Fibroblast of villous mesenchyme (primary cell): Measurements from ENCODE around the gene ERP27. TPM values are rescaled to one million over a fixed set of nuclear protein-coding genes. Genes with fewer than 3 reads are reported as not detected.

Experiments
- DNase-seq: peaks from one replicate; pipeline ENCODE4 v3.0.0-alpha.2; 2010; ENCODE audit warnings: low read depth
- H3K4me3 ChIP-seq: 2 replicates; pipeline ENCODE4 v1.5.1; 2011; ENCODE audit warnings: low read depth, mild to moderate bottlenecking, low read length
- CTCF ChIP-seq: IDR thresholded peaks from 2 replicates; pipeline ENCODE4 v1.5.1; 2012; ENCODE audit warnings: low read depth, mild to moderate bottlenecking, low read length; ENCODE audit not compliant: insufficient read depth
- total RNA-seq: library from RNA; depleted of rRNA; stranded (reverse); fragments of >200 nt; gene quantifications from 2 replicates; pipeline ENCODE4 v1.2.3, GENCODE V29; 2012

Gene ERP27
- total RNA-seq, 1 donor, result not detected

GRCh38 chr12:14950982-14951746, 12.8 kb upstream of the ERP27 start:
- no peak for DNase-seq
- H3K4me3 ChIP-seq, result no peak overlapping the region
- no peak for TF ChIP-seq CTCF

- DNase-seq, result no peak
- TF ChIP-seq CTCF, result no peak
- no peak overlapping the region for H3K4me3 ChIP-seq
Measured at GRCh38 chr12:14950421-14950820, 12.1 kb upstream of the ERP27 start.

- DNase-seq, result no peak
- no peak overlapping the region for H3K4me3 ChIP-seq
- TF ChIP-seq CTCF, result no peak
Measured at GRCh38 chr12:14949631-14950030, 11.3 kb upstream of the ERP27 start.

GRCh38 chr12:14948672-14949071, 10.3 kb upstream of the ERP27 start:
- DNase-seq, result peak; percentile 71
- no peak overlapping the region for H3K4me3 ChIP-seq
- TF ChIP-seq CTCF, result no peak

GRCh38 chr12:14946861-14947260, 8.5 kb upstream of the ERP27 start:
- no peak for TF ChIP-seq CTCF
- no peak for DNase-seq
- H3K4me3 ChIP-seq, result no peak overlapping the region

GRCh38 chr12:14946162-14946561, 7.8 kb upstream of the ERP27 start:
- TF ChIP-seq CTCF, result no peak
- H3K4me3 ChIP-seq, result no peak overlapping the region
- peak; percentile 49 for DNase-seq
